ENCODE measurements around the gene SNHG17. TPM values are rescaled to one million over a fixed set of nuclear protein-coding genes. Genes with fewer than 3 reads are reported as not detected.

SNHG17 gene
- total RNA-seq, 4 donors from 2014 or later: 15.8 to 191 (median 43.7) TPM

DNA sequence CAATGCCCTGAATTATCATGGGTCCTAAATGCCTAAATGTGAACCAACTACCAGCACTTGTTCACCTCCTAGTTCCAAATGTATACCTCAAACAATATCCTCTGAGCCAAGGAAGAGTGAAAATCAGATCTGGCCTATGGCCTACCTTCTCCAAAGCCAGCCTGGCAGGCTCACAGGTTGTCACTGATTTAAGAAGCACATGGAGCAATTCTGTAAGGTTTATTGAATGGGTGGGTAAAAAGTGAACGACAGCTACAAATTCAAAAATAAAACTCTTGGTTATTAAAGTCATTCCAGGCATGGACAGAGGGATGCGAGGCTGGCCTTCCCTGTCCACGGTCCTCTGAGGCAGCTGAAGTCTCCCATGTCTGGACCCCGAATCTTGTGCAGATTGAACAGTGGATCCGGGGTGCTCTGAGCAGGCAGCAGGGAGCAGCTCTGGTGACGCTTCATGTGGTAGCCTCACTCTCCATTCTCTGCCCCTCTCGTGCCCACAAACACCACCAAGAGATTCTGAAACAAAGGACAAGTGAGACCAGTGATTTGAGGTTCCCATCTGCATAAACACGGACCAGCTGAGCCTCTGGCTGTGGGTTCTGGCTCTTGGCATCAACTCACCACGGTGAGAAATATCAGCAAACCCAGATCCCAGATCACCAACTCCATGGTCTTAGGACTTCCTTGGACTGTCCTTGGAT is 14.6 kb downstream of the SNHG17 start:
- Histone ChIP-seq H3K36me3 (peaks cover 0 to 64% (median 20%) of the 10 kb centered on the region in 4 donors), H3K27me3 (no peaks in the 10 kb centered on the region), H3K9me3 (no peaks in the 10 kb centered on the region), H3K4me1 (no peaks in the 10 kb centered on the region), H3K4me3 (no peak overlapping the region), H3K27ac (no peak overlapping the region)
- DNase-seq: no peak
- intact Hi-C loops (cut with DNase I; ENCODE audit: low total_unique reads): no loop called here
- 78 to 92% methylated on average over 2 to 9 of the region's 9 CpGs for WGBS, 2 donors (ENCODE audit: low coverage in 1 of 2)
- in situ Hi-C loops (cut with MboI; ENCODE audit: low pct_ligation_motif_present in 1 of 4, low pct_unique_long_range_greater_than_20kb in 1 of 4, low sequenced_read_pairs in 3 of 4): loop anchor here in 2 of 4 donors (25.0 kb wide), 1 partner anchor 358 kb away; no protein-coding TSS in a partner anchor
- no peak for TF ChIP-seq POLR2AphosphoS5 (IDR thresholded peaks at IDR 0.05)
- TF ChIP-seq POLR2A (IDR thresholded peaks at IDR 0.05): no peak
- no peak for TF ChIP-seq EP300 (IDR thresholded peaks at IDR 0.05; ENCODE audit: low read depth)
- TF ChIP-seq, protein P1, sequence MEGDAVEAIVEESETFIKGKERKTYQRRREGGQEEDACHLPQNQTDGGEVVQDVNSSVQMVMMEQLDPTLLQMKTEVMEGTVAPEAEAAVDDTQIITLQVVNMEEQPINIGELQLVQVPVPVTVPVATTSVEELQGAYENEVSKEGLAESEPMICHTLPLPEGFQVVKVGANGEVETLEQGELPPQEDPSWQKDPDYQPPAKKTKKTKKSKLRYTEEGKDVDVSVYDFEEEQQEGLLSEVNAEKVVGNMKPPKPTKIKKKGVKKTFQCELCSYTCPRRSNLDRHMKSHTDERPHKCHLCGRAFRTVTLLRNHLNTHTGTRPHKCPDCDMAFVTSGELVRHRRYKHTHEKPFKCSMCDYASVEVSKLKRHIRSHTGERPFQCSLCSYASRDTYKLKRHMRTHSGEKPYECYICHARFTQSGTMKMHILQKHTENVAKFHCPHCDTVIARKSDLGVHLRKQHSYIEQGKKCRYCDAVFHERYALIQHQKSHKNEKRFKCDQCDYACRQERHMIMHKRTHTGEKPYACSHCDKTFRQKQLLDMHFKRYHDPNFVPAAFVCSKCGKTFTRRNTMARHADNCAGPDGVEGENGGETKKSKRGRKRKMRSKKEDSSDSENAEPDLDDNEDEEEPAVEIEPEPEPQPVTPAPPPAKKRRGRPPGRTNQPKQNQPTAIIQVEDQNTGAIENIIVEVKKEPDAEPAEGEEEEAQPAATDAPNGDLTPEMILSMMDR (IDR thresholded peaks at IDR 0.05): no peak

DNA sequence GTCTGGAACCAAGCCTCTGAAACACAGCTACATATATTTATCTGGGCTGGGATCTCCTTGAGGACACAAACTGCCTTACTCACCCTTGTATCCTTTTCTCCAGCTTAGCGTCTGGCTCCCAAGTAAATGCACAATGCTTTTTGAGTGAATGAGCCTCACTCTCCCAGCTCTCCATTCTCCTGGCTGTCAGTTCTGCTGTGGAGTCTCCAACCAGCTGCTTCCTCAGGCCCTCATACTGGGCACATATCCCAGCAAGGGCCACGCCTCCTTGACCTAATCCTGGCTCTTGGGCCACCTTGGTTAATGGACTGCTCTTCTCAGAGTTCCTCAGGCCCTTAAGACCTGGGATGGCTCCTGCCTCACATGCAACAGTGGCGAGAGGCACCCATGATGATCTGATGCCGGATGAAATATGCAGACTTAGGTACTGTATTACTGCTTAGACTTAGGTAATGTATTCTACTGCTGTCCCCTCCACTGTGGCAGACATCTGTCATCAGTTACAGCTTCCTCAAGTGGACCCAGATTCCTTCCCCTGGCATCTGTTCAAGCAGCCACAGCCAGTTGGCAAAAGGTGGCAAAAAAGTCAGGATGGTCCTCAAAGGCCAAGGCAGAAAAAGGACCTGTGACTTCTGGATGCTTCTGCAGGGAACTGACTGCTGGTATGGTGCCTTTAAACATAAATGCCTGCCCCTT is 16.5 kb downstream of the SNHG17 start:
- H3K27ac ChIP-seq: no peak overlapping the region
- WGBS, 2 donors (ENCODE audit: low coverage in 1 of 2): 50 to 78% methylated on average over 1 to 4 of the region's 4 CpGs
- peaks cover 0 to 47% (median 16%) of the 10 kb centered on the region in 4 donors for H3K36me3 ChIP-seq
- H3K27me3 ChIP-seq: no peaks in the 10 kb centered on the region
- no peaks in the 10 kb centered on the region for H3K9me3 ChIP-seq
- H3K4me3 ChIP-seq: no peak overlapping the region
- intact Hi-C loops (cut with DNase I; ENCODE audit: low total_unique reads): no loop called here
- no peaks in the 10 kb centered on the region for H3K4me1 ChIP-seq
- DNase-seq: no peak
- TF ChIP-seq EP300 (IDR thresholded peaks at IDR 0.05; ENCODE audit: low read depth) (no peak), POLR2A (IDR thresholded peaks at IDR 0.05) (no peak), POLR2AphosphoS5 (IDR thresholded peaks at IDR 0.05) (no peak)
- TF ChIP-seq, protein P1 (IDR thresholded peaks at IDR 0.05): no peak
- in situ Hi-C loops (cut with MboI; ENCODE audit: low pct_ligation_motif_present in 1 of 4, low pct_unique_long_range_greater_than_20kb in 1 of 4, low sequenced_read_pairs in 3 of 4): loop anchor here in 2 of 4 donors (25.0 kb wide), 1 partner anchor 356 kb away; no protein-coding TSS in a partner anchor

DNA sequence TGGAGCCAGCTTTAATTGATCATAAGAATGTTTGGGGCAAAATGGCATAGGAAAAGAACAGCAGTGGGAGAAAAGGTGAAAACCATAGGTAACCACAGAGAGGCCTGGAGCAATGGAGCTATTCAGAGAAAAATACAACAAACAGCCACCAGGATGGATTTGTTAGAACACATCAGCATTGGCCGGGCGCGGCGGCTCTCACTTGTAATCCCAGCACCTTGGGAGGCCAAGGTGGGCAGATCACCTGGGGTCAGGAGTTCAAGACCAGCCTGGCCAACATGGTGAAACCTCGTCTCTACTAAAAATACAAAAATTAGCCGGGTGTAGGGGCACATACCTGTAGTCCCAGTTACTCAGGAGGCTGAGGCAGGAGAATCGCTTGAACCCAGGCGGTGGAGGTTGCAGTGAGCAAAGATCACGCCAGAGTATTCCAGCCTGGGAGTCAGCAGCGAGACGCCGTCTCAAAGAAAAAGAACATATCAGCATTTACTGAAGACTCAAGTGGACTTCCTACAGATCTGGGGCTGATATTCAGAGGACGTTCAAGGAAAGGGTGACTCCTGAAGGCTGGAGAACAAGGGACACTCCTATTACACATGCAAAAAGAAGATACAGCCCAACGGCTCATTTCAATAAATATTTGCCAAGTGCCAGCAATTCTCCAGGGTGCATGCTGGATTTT is 20.2 kb downstream of the SNHG17 start:
- no peaks in the 10 kb centered on the region for H3K27me3 ChIP-seq
- in situ Hi-C loops (cut with MboI; ENCODE audit: low pct_ligation_motif_present in 1 of 4, low pct_unique_long_range_greater_than_20kb in 1 of 4, low sequenced_read_pairs in 3 of 4) (loop anchor here in 2 of 4 donors (25.0 kb wide), 1 partner anchor 353 kb away; no protein-coding TSS in a partner anchor), intact Hi-C loops (cut with DNase I; ENCODE audit: low total_unique reads) (no loop called here)
- TF ChIP-seq, protein P1 (IDR thresholded peaks at IDR 0.05): no peak
- TF ChIP-seq POLR2A (IDR thresholded peaks at IDR 0.05): no peak
- peaks cover 0 to 16% (median 4%) of the 10 kb centered on the region in 4 donors for H3K36me3 ChIP-seq
- H3K4me3 ChIP-seq: no peak overlapping the region
- DNase-seq: no peak
- no peaks in the 10 kb centered on the region for H3K9me3 ChIP-seq
- H3K27ac ChIP-seq: no peak overlapping the region
- WGBS, 2 donors (ENCODE audit: low coverage in 1 of 2): 92 to 95% methylated on average over 8 to 14 of the region's 14 CpGs
- H3K4me1 ChIP-seq: no peaks in the 10 kb centered on the region
